Naive thymus-derived CD4-positive, alpha-beta T cell (primary cell): ENCODE measurements around the gene FAM47A. TPM values are rescaled to one million over a fixed set of nuclear protein-coding genes. Genes with fewer than 3 reads are reported as not detected.

Experiments
- ATAC-seq: fragments of 150-1000 bp; cut with Tn5 transposase; 2 replicates; pipeline ENCODE4 v1.10.0; 2021; ENCODE audit warnings: mild to moderate bottlenecking, moderate library complexity
- CTCF ChIA-PET: fragments of 350-600 bp; sonication (Branson Sonifier 250); formaldehyde crosslinking; loops from one replicate; lab custom pipeline; 2021; ENCODE audit warnings: antibody characterized with exemption; lab: Charles Lee
- POLR2A ChIA-PET: fragments of 350-600 bp; sonication (Branson Sonifier 250); formaldehyde crosslinking; loops from one replicate; lab custom pipeline; 2021; ENCODE audit warnings: antibody characterized with exemption, inconsistent platforms; lab: Charles Lee
- DNase-seq, 9 donors: peaks; one replicate each; pipeline versions ENCODE4 v3.0.0 to v3.0.0-alpha.2; 2020 to 2022; ENCODE audit warnings: mixed read lengths in 1 of 9
- H3K27ac ChIP-seq: one replicate; pipeline ENCODE4 v1.7.0; 2013; ENCODE audit warnings: mild to moderate bottlenecking, low read depth, low read length, moderate library complexity
- H3K27me3 ChIP-seq, 2 donors: one replicate each; pipeline ENCODE4 v1.7.0; 2013; ENCODE audit warnings: low read length in 2 of 2, mild to moderate bottlenecking in 2 of 2, moderate library complexity in 2 of 2; ENCODE audit not compliant: control insufficient read depth in 2 of 2, insufficient read depth in 2 of 2
- H3K36me3 ChIP-seq, 3 experiments: 1 replicate in 2 of 3; 2 replicates in 1 of 3; pipeline ENCODE4 v1.7.0; 2013; ENCODE audit warnings: low read length in 3 of 3, mild to moderate bottlenecking in 3 of 3, moderate library complexity in 1 of 3; ENCODE audit not compliant: insufficient read depth in 3 of 3, control insufficient read depth in 2 of 3
- H3K4me1 ChIP-seq, 2 donors: one replicate each; pipeline ENCODE4 v1.7.0; 2013; ENCODE audit warnings: low read length in 2 of 2, mild to moderate bottlenecking in 2 of 2, moderate library complexity in 1 of 2; ENCODE audit not compliant: control insufficient read depth in 2 of 2, insufficient read depth in 2 of 2
- H3K4me3 ChIP-seq: 2 replicates; pipeline ENCODE4 v1.7.0; 2013; ENCODE audit warnings: mild to moderate bottlenecking, low read length
- H3K9me3 ChIP-seq, 3 experiments: 1 replicate in 2 of 3; 2 replicates in 1 of 3; pipeline ENCODE4 v1.7.0; 2013; ENCODE audit warnings: low read length in 3 of 3; ENCODE audit not compliant: control insufficient read depth in 2 of 3
- H3K27ac Mint-ChIP-seq, 9 donors: one replicate each; pipeline ENCODE4 v1.8.0; 2020 to 2022; ENCODE audit warnings: mixed read lengths in 9 of 9, mild to moderate bottlenecking in 8 of 9, moderate library complexity in 5 of 9, inconsistent platforms in 2 of 9
- H3K27me3 Mint-ChIP-seq, 5 donors: one replicate each; pipeline ENCODE4 v1.8.0; 2021 to 2022; ENCODE audit warnings: mixed read lengths in 5 of 5, mild to moderate bottlenecking in 1 of 5
- H3K36me3 Mint-ChIP-seq, 5 donors: one replicate each; pipeline ENCODE4 v1.8.0; 2020 to 2022; ENCODE audit warnings: mixed read lengths in 5 of 5, mild to moderate bottlenecking in 3 of 5, inconsistent platforms in 1 of 5
- H3K4me1 Mint-ChIP-seq, 7 donors: one replicate each; pipeline ENCODE4 v1.8.0; 2020 to 2022; ENCODE audit warnings: mixed read lengths in 7 of 7, mild to moderate bottlenecking in 3 of 7, inconsistent platforms in 1 of 7
- H3K4me3 Mint-ChIP-seq, 10 donors: one replicate each; pipeline ENCODE4 v1.8.0; 2020 to 2022; ENCODE audit warnings: mild to moderate bottlenecking in 10 of 10, mixed read lengths in 10 of 10, moderate library complexity in 6 of 10, inconsistent platforms in 2 of 10
- H3K9me3 Mint-ChIP-seq, 11 donors: one replicate each; pipeline ENCODE4 v1.8.0; 2020 to 2022; ENCODE audit warnings: mixed read lengths in 11 of 11, mild to moderate bottlenecking in 4 of 11, inconsistent platforms in 1 of 11, moderate library complexity in 1 of 11
- intact Hi-C, 2 donors: fragments of 100-400 bp; cut with micrococcal nuclease; formaldehyde crosslinking; loops; one replicate each; pipeline ENCODE4 v1.15.1; 2023
- polyA plus RNA-seq, 2 donors: library from polyadenylated mRNA; unstranded; fragments of 300-500 nt; fragmentation: Illumina TruSeq; gene quantifications; one replicate each; pipeline ENCODE4 v1.2.3, GENCODE V29; 2021
- total RNA-seq, 6 experiments: library from RNA in 5 of 6; stranded (reverse) in 5 of 6; gene quantifications; 1 replicate in 5 of 6; 2 replicates in 1 of 6; pipeline ENCODE4 v1.2.3 and lab custom pipeline; 2021 to 2026

FAM47A gene
- total and polyA plus RNA-seq, 7 experiments from 2014 or later = not detected

DNA sequence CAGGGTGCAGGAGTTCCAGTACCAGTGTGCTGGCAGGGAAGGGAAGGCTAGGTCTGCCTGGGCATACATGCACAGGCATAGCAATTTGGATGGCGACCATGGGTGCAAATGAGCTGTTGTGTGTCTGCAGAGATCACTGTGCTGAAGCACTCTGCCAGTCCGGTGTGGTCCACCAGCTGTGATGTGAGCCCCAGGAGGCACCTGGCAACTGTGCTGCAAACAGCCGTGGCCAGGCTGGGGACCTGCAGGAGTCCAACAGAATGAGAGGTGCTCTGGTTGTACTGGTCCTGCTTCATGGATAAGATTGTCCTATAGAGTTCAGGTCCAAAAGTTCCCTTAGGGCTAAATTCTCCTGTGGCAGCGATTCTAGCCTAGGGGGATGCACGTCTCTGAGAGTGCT, 6.1 kb downstream of the FAM47A start:
- no peak overlapping the region for H3K27ac Mint-ChIP-seq
- Histone ChIP-seq H3K4me1 (no peaks in the 10 kb centered on the region), H3K27ac (no peak overlapping the region), H3K4me3 (no peak overlapping the region), H3K9me3 (no peaks in the 10 kb centered on the region), H3K36me3 (no peaks in the 10 kb centered on the region), H3K27me3 (no peaks in the 10 kb centered on the region)
- ATAC-seq = no peak
- H3K9me3 Mint-ChIP-seq = peaks cover 0 to 10% (median 5%) of the 10 kb centered on the region in 11 donors
- DNase-seq = no peak
- H3K4me1 Mint-ChIP-seq = no peaks in the 10 kb centered on the region
- intact Hi-C loops = loop anchor here in 1 of 2 donors (10.0 kb wide), 1 partner anchor 59 kb away; no protein-coding TSS in a partner anchor
- CTCF ChIA-PET = no interaction called here
- POLR2A ChIA-PET = no interaction called here
- no peaks in the 10 kb centered on the region for H3K27me3 Mint-ChIP-seq
- H3K36me3 Mint-ChIP-seq = no peaks in the 10 kb centered on the region
- H3K4me3 Mint-ChIP-seq = no peak overlapping the region

- H3K4me1 ChIP-seq = no peaks in the 10 kb centered on the region
- Mint-ChIP-seq H3K27ac (no peak overlapping the region), H3K4me1 (no peaks in the 10 kb centered on the region), H3K36me3 (no peaks in the 10 kb centered on the region), H3K4me3 (no peak overlapping the region), H3K27me3 (no peaks in the 10 kb centered on the region), H3K9me3 (peaks cover 0 to 6% (median 3%) of the 10 kb centered on the region in 11 donors)
- ChIA-PET CTCF (no interaction called here), POLR2A (no interaction called here)
- H3K27ac ChIP-seq = no peak overlapping the region
- intact Hi-C loops = no loop called here
- no peaks in the 10 kb centered on the region for H3K36me3 ChIP-seq
- no peak overlapping the region for H3K4me3 ChIP-seq
- DNase-seq (no peak), ATAC-seq (no peak)
- H3K9me3 ChIP-seq = no peaks in the 10 kb centered on the region
- no peaks in the 10 kb centered on the region for H3K27me3 ChIP-seq
Measured at GRCh38 chrX:34119122-34119521, 13.0 kb downstream of the FAM47A start.

GRCh38 chrX:34112459-34112858, 19.7 kb downstream of the FAM47A start:
- Mint-ChIP-seq H3K27me3 (no peaks in the 10 kb centered on the region), H3K9me3 (peaks cover 0 to 8% (median 0%) of the 10 kb centered on the region in 11 donors), H3K36me3 (no peaks in the 10 kb centered on the region), H3K27ac (no peak overlapping the region), H3K4me3 (no peak overlapping the region), H3K4me1 (no peaks in the 10 kb centered on the region)
- ChIA-PET CTCF (no interaction called here), POLR2A (no interaction called here)
- Histone ChIP-seq H3K27ac (no peak overlapping the region), H3K9me3 (no peaks in the 10 kb centered on the region), H3K27me3 (no peaks in the 10 kb centered on the region), H3K4me1 (no peaks in the 10 kb centered on the region), H3K36me3 (no peaks in the 10 kb centered on the region), H3K4me3 (no peak overlapping the region)
- intact Hi-C loops = no loop called here
- no peak for DNase-seq
- no peak for ATAC-seq
